ENCODE measurements around the gene AIPL1.

The AIPL1 gene

GRCh38 chr17:6465206-6466003 lies 30.5 kb upstream of the AIPL1 start:
- DNase-seq = no peak

GRCh38 chr17:6464446-6465041 lies 29.6 kb upstream of the AIPL1 start:
- DNase-seq = no peak

DNA sequence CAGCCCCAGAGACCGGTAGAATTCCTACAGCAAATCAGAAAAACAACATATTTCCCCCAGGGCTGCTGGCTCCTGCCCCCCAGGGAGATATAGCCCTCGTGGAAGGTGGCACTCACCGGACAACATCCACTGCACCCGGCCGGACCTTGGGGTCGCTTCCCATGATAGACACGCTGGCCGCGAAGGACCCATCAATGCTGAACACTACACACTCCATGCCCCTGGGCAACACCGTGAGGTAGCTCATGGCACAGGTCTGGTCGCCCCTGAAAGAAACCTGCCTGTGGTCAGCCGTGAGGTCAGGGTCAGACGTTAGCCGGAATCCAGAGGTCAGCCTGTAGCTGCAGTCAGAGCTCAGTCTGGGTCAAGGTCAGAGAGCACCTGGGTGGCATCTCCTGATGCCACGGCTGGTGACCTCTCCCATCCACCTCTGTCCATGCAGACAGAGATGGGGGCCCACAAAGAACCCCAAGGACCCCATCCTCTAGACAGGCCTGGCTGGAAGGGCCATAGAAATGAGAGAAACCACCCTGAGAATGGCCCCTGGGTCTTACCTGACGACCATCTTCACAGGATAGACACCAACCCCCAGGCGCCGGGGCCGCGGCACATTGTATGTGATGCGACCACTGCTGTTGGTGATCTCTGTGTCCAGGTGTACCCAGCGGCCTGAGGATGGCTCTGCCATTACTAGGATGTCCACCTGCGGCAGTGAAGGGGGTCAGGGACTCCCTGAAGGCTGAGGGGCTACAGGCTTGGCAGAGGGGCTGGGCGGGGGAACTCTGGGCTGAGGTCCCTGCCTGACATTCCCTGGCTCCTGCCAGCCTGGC lies 28.9 kb upstream of the AIPL1 start:
- DNase-seq = no peak

DNA sequence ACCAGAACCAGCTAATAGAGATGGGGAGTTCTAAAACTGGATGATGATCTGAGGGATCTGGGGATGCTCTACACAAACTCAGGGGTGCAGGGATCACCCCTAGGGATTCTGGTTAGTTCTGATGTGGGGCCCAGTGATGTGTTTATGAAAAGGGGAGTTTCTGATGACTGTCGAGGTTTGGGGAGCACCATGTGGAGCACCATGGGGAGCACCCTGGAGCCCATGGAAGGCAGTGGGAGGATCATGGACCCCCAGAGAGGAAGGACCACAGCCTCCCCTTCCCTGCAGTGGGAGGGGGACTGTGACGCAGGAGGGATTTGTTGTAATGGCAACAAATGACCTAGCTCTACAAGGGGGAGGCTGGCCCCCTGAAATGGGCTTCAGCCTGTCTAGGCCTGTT lies 27.8 kb upstream of the AIPL1 start:
- DNase-seq = no peak

DNA sequence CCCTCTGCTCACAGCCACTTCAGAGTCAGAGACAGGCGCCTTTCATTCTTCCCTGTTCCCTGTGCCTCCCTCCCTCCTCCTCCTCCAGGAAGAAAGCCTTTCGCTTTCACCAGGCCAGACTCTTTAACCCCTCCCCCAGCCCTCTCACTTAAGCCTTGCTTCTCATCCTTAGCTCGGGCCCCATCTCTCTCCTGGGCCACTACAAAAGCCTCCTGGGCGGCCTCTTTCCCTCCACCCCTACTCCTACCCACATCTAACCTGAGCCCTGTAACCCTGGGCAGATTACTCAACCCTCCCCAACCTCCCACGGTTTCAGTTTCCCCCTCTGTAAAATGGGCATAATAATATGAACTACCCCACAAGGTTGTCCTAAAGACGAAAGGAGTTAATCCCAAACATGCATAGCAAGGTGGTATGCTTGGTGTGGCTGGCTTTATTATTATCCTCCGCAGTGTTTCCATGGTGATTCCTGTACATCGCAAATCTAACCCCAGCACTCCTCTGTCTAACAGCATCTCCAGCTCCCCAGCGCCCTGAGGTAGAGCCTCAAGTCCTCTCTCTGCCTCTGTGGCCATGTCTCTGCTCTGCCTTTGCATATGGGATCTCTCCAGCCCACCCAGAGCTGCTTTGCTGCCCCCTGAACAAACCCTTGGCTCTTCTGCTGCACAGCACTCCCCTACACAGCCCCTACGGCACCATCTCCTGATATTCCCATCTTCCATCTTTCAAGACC lies 27.0 kb upstream of the AIPL1 start:
- no peak for DNase-seq

DNA sequence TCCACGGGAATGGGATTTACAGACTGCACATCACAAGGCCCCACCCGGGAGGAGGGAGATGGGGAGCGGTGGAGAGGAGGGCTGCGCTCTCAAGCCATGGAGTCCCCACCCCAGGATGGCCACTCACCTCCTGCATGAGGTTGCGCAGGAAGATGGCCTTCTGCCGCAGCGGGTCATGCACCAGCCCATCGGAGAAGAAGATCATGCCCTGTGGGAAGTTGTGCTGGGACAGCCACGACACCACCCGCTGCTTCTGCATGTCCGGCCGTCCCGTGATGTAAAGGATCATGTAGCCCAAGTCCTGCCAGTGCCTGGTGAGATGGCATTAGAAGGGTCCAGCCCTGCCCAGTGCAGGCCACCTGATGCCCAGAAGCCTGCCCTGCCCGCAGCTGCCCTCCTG lies 26.3 kb upstream of the AIPL1 start:
- DNase-seq = no peak

GRCh38 chr17:6460531-6461161 lies 25.7 kb upstream of the AIPL1 start:
- no peak for DNase-seq

DNA sequence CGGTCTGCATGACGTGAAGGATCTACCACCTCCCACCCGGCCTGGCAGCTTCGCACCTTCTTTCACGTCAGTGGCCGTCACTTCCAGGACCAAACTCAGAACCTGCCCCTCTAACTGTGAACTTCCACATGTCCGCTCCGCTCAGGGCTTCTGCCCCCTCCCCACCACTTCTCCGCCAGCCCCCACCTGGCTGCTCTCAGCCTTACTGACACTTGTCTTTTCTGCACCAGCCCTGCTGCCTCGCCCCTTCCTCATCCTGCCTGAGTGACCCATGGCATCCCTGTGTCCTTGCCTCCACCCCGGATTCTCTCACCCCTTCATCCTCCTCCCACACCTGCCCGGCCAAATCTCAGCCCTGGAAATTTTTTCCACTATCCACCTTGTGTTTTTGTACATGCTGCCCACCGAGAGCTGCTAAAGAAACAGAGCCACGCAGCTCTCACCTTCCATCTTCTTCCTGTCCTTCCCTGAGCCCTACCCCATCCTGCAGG lies 23.6 kb upstream of the AIPL1 start:
- no peak for DNase-seq

DNA sequence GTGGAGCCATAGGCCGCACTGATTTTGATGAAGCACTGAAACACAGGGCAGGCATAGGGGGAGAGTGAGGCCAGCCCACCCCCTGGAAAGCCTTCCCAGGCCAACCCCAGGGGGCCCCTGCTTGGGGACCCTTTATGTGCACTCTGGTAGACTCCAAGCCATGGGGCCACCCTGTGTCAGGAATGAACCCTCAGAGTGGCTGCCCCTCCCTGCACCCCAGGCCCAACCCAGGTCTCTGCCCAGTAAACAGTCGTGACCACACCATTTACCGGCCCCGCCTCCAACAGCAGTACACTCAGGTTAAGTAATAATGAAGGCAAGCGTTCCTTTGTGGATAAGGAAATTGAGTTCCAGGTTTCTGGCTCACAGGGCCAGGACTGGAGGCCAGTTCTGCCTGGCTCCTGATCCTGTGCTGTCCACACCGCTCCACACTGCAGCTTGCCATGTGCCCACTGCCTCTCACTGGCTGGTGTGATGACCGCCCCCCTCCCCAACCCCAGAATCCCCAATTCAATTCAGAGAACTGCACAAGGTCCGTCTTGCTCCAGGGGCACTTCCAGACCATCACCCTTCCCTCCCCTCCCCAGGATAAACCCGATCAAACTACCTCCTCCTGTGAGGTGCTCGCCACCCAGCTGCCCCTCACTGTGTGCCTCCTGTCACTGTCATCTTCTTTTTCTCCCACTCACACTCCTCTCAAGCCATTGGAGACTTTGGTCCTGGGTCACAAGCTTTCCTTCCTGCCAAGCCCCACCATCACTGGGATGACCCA lies 23.0 kb upstream of the AIPL1 start:
- no peak for DNase-seq

DNA sequence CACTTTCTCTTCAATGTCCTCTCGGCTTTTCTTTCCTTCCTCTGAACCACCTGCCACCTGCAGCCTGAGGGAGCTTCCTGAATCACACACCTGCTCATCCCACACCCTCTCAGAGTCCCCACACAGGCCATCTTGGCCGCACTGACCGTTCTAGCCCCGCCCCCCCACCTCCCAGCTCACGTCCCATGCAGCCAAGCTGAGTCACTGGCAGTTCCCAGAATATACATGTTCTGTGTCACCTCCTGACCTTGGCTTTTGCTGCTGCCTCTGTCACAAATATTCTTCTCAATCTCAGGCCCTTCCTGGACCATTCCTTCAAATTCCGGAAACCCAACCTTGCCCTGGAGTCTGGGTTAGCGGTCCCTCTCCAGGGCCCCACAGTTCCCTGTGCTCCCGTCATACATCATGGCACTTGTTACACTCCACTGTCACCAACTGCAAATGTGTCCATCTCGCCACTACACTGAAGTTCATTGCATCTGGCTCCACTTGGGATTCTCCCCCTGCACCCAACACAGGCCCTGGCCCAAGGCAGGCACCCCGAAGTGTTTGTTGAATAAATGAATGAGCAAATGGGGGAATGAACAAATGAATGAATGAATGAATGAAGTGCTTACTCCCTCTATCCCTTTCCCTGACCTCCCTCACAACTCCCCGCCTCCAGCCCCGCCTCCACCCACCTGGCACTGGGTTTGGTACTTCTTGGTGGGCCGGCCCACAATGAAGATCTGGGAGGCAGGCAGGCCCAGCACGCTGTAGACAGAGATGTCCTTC lies 22.2 kb upstream of the AIPL1 start:
- no peak for DNase-seq

DNA sequence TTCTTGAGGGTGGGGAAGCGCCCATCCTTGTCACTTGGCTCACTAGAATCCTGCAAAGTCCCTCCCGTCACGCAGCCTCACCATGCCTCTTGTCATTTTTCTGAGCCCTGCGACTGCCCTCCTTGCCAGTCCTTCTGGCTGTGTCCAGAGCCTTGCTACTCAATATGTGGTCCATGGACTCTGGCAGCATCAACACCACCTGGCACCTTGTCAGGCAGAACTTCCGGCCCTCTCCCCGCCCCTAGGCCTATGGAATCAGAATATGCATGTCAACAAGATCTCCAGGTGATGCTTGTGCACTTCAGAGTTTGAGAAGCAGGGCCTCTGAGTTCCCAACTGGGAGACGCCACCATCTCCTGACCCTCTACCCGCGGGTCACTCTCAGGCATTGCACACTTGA lies 21.4 kb upstream of the AIPL1 start:
- no peak for DNase-seq

GRCh38 chr17:6455321-6455705 lies 20.4 kb upstream of the AIPL1 start:
- no peak for DNase-seq

GRCh38 chr17:6454495-6455320 lies 19.8 kb upstream of the AIPL1 start:
- DNase-seq = no peak

GRCh38 chr17:6453279-6454024 lies 18.5 kb upstream of the AIPL1 start:
- no peak for DNase-seq

GRCh38 chr17:6452471-6453266 lies 17.7 kb upstream of the AIPL1 start:
- no peak for DNase-seq

DNA sequence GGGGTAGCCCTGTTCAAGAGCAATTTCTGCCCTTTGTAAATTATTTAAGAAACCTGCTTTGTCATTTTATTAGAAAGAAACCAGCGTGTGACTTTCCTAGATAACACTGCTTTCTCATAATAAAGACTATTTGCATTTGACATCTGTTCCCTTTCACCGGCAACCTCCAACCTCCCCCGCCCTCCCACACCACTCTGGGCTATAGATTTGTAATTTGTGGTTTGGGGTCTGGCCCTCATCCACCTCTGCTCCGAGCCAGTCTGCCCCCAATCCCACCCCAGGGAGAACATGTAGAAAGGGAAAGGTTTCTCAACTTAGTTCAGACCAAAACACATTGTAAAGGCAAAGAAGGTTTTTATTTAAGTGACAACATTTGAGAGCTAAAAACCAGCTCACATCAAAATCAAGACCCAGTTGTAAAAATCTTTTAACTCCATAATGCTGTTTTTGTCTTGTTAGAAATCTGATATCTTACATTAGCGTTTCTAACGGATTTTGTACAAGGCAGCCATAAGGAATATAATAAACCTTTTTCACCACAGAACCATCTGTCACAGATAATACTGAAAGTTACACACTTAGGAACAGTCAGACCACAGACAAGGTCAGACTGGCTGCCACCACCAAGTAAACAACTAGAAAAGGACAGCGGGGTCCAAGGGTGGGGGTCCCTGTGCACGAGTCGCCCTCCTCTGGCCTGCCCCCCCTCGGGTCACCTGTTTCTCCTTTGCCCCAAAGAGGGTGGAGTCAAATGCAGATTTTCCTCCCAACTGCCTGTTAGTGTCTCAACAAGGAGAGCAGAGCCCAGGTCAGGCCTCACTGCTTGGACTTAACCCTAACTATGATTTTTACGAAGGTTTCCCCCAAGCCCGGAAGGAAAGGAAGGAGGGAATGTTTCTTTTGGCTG lies 16.3 kb upstream of the AIPL1 start:
- no peak for DNase-seq

- no peak for DNase-seq
Measured at GRCh38 chr17:6449307-6449706, 14.4 kb upstream of the AIPL1 start.
